NK-92 (cell line): Measurements from ENCODE around the gene KDM4C.
"Not testable (repeated sequence)": the region's sequence is repeated elsewhere in the genome, so short reads cannot be mapped to it uniquely, and the experiment has no call there.

ENCODE experiments used
- DNase-seq: peaks from one replicate; lab custom pipeline; 2025; ENCODE audit not compliant: unreplicated experiment; lab: John Stamatoyannopoulos, UW

Gene KDM4C

DNA sequence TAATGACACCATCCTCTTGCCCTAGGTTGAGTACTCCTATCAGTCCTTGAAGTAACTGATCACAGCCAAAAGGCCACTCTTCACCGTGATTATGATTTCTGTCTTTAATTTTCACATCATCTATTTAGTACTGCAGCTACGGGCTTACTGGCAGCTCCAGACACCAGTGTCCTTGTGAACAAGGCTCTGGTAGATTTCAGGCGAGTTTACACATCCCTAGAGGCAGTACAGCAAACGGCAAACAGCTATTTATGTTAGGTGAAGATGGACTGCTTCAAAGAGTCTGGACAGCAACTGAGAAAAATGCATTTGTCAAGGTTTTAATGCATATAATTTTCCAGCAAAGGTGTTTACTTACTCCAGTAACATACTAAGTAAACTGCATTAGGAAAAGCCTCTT is 396.9 kb downstream of the KDM4C start:
- DNase-seq: no peak

DNA sequence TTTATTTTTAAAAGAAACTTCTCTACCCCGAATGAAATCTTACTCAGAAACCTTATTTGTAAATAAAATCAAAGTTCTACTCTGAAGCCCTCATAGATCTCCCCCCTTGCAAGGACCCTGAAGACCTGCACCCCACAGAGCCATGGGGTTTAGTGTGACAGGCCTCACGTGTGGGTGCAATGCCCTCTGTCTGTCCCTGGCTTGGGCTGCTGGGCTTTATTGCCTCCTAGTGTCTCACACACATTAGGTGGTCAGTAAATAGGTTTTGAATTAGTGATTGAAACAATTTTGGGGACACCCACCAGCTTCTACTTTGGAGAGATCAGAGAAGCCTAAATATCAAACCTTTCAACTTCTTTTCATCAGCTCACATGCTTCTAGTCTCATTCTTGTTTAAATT is 403.7 kb downstream of the KDM4C start:
- DNase-seq: no peak

DNA sequence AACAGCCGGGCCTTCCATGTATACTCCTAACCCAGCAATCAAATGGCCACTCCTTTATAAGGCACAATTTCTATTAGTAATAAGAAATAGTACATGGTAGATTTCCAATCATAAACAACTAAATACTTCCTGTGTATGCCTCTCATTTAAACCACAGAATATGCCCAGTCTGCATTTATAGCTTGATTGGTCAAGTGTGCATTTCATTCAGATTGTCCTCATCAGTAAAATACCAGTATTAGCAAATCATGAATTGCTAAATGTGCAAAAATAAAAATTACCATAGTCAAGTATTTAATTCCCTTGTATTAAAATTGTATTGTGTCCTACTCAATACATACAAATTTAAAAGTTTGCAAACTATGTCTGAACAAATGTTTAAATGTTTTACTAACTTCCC is 406.2 kb downstream of the KDM4C start:
- no peak for DNase-seq

DNA sequence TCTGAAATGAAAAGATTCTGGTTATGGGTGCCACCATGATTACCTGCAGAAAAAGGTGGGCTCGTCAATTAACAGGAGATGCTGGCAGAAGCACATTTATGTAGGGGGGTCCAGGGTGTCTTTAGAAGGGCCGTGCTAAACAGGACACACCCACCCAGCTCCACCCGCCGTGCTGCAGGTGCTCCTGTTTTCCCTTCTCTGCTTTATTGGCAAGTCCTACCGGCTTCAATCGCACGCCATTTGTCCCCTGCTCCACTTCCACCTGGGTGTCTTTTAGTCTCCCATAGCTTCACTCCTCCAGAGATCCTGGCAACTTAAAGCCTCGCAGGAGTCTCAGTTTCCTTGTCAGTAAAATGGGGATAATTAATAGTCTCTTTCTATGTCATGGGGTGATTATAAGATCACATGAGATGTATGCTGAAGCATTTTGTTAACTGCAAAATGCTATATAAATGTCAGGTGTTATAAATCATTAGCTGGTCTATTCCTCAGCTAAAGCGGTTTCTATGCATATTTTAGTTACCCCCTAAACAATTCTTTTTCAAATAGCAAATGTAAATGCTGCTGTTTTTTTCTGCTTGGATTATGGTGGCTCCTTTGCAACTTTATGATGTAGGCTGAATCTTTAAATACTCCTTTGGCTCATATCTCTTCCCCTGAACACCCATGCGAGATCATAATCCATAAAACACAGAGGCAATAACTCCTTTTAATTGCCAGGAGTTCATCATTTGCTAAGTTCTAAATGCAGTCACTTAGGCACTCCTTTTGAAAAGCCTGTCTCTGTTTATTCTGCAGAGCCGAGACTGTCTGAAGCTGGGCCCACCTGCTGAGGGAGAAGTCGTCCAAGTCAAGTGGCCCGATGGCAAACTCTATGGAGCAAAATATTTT is 406.9 kb downstream of the KDM4C start:
- DNase-seq: no peak

DNA sequence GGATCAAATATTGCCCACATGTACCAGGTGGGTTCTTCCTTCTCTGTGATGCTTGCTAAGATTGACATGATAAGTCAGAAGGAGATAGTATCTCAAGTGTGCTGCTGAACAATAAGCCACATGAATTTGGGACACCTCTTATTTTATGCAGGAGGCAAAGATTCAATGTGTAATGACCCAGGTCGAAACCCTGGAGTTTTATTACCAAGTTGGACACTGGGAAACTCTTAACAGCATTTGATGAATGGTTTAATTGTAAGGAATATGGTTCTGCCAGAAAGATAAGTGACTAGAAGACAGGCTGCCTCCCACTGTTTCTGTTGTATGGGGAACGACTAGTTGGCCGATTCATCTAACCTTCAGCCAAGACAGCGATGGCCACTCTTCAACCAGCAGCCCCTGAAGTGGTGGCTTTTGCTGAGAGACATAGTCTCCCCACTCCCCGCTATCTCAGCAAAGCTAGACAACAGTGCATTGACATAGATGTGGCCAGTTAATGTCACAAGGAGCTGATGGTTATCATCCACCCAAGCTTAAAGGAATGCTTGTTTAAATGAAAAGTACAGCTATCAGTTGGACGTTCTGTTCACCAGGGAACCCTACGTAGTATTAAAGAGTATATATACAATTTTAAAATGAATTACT is 407.7 kb downstream of the KDM4C start:
- DNase-seq: no peak

DNA sequence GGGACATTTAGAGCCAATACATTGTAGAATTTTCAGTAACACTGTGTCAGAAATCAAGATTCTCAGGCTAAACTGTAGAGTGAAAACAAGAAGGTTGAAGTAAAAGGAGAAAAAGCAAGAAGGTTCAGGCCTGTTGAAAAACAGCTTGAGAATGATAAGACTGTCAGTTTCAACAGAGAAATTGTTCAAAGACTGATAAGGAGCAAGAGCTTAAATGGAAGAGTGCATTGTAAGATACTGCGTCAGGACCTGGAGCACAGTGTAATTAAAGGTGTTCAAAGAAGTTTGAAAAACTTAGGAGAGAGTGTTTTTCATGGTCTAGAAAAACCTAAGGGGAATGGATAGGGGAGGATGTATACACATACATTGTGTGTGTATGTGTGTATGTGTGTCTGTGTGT is 408.3 kb downstream of the KDM4C start:
- DNase-seq: no peak

DNA sequence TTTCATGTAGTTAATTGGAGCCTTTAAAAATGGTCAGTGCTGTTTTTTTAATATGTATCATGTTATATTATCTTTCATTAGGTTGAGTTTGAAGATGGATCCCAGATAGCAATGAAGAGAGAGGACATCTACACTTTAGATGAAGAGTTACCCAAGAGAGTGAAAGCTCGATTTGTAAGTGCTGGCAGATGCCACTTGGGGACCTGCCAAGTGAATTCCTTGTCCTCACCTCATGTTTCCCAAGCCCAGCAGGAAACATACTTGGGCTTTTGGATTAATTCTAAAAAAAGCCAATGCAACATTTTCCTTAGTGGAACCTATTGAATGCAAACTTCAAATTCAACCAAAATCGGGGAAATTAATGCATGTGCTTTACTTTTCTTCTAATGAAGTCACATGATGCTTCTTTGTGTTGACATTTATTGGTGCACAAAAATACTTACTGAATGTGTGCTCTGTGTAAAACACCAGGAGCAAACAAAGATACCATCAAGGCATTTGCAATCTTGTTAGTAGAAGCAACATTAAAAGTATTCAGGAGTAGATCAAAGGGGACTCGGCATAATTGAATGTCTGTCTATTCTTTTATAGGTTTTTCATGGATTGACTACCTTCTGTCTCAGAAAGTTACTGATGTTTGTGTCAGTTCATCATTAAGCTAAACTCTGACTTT is 412.1 kb downstream of the KDM4C start:
- DNase-seq: no peak

DNA sequence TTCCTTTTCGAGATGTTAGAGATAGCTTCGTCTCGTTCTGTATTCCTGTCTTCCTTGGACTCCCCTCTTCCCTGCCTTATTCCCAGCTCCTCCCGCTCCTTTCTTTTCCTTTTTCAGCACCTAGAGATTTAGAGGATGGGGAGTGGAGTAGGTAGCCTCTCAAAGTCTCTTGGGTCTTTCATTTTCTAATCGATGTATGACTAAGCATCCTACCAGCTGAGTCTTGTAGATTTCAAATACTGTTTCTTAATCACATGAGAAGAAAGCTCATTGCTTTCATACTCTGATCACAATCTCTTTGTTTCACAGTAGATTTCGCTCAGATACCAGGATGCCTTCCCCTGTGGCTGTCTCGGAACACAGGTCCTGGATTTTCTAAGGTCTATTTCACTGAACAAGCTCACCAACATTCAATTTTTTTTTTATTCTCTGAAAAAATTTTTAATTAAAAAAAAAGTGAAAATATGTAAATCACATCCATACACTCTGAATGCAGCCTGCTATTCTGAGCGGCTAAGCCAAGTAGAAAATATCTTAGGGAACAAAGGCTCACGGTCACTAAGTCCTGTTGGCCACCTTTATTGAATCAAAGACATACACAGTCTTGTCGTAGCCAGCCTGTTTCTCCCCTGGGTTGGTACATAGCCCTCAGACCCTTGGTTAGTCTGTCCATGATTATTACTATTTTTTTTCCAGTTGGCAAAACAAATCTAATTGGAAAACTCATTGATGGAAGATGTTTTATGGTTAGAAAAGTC is 413.8 kb downstream of the KDM4C start:
- no peak for DNase-seq

DNA sequence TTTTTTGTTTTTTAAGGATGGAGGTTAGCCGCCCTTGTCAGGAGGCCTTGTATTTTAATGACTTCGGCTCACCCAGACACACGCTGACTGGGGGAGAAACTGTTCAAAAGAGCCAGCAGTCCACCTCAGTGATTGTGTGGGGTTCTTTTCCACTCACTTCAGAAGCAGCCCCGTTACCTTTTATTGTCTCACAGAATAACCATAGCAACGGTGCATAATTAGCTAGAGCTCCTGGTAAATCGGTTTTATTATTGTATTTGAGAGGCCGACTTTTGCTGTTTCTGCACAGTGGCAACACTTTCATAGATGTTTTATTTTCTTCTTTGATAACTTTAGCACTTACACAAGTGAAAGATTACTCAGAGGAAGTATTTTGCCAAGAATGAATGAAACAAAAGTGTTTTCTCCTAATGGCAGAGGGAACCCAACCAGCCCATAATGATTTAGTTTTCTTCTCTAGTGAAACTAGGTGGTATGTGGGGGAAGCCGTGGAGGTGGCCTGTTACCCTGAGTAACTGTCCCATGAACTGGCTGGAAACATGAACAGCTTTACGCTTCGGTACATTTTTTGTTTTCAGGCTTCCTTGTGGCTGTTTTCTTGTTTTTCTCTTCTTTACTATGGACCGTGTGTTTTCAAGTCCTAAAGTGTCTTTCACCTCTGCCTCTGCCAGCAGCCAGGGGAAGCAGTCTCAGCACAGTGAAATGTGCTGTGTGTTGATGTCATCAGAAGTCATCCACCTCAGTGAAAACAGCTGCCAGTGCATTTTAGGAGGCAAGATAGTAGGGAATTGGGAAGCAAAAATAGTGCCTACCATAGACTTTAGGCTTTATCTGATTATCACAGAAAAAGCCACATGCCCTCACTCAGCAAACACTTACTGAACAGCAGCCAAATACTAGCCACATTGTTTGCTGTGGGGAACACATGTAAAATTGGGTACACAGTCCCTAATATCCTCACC is 414.7 kb downstream of the KDM4C start:
- no peak for DNase-seq

DNA sequence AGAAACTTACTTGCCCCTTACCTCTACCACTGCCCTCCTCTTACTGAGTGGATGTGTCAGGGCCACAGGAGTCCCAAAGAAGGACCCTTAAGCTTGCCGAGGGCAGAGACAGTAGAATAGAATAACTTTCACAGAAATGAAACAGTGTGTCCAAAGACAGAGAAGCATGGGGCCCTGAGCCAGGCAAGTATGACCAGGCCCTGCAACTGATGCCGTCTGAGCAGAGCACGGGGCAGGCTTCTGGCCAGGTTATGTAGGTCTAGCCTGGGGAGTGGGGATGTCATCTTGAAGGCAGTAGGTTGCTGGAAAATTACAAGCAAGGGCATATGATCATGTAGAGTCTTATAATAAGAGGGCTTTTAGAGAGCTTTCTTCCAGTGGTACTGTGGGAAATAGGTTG is 415.4 kb downstream of the KDM4C start:
- no peak for DNase-seq

DNA sequence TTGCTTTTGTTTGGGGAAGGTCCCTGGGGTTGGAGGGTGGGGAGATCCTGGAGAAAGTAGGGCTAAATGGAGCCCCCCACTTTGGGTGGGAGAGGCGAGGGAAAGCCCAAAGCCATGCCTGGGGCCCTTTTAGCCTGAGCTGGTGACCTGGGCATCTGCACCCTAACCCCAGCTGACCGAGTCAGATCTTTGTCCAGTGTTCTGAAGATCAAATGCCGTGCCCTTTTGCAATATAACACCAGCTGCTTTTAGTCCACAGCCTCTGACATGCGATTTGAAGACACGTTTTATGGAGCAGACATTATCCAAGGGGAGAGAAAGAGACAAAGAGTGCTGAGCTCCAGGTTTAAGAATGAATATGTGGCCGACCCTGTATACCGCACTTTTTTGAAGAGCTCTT is 416.5 kb downstream of the KDM4C start:
- no peak for DNase-seq

DNA sequence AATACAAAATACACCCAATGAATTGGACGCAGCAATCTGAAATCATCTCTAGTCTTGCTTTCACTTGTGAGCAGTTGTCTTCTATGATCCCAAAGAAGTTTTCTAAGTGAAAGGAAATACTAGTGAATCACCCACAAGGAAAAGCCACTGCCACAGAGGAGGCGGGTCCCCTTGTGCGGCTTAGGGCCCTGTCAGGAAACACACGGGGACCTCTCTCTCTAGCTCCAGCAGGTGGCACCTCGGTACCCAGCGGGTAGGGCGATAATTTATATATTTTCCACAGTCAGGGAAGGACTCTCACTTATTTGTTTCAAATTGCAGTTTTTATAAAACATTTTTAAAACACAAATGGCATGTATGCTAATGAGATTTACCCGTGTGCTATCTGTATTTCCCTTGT is 417.1 kb downstream of the KDM4C start:
- DNase-seq: no peak

DNA sequence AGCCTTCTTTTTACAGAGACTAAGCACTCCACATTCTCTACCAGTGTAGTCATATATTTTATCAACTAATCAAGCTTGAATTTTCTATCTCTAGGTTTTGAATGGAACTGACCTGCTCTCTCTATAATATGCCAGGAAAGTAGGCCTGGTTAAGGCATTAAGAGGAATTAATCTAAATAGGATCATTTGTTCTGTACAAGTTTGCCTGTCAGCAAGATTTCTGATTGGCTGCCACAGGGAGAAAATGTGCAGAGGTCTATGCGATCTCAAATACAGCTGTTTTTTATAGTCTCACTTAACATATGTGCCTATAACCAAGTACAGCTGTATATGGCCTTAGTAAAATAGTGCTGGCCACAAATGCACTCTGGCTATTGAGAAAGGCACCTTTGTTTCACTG is 418.8 kb downstream of the KDM4C start:
- no peak for DNase-seq

DNA sequence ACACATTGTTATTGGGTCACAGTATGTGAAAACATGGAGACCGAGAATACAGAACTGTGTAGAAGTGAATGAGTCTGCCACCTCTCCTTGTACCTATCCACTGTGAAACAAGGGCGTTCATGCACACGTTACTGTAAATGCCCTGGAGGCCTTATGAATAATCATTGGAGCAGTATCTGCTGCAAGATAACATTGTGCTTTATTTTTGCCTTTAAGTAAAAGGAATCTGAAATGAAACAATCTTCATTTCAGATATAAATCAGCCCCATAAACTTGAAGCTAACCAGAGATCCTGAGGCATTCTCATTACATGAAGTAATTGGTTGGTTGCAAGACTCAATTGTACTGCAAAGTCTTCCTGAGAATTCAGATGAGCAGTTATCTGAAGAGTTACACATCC is 419.6 kb downstream of the KDM4C start:
- no peak for DNase-seq

DNA sequence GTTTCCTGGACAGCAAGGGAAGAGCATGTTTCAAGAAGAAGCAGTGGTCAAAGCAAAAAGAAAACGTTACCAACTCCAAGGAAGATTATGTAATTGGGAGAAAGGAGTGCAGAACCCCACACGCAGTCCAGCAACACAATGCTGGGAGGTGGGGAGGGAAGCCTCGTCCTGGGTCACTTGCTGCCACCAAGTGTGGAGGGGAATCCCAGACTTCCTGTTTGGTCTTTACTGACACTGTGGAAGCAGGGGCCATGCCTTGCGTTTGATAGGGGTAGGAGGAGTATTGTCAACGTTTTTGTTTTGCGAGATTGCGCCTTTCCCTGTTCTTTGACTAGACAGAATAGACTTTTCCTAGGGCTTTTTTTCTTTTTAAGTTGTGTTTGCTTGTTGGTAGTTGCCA is 421.0 kb downstream of the KDM4C start:
- no peak for DNase-seq

DNA sequence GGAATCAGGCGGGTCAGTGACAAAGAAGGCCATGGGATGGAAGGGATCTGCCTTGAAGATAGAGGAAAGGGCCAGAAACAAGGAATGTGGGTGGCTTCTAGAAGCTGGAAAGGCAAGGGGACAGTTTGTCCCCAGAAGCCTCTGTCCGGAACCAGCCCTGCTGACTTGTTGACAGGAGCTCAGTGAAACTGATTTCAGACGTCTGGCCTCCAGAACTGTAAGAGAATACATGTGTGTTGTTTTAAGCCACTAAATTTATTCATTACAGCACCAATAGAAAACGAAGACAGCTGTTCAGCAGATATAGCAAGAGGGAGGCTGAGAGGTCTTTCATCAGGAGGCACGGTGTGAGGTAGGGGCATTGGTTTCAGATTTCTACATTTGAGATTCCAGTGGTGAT is 422.5 kb downstream of the KDM4C start:
- DNase-seq: no peak

DNA sequence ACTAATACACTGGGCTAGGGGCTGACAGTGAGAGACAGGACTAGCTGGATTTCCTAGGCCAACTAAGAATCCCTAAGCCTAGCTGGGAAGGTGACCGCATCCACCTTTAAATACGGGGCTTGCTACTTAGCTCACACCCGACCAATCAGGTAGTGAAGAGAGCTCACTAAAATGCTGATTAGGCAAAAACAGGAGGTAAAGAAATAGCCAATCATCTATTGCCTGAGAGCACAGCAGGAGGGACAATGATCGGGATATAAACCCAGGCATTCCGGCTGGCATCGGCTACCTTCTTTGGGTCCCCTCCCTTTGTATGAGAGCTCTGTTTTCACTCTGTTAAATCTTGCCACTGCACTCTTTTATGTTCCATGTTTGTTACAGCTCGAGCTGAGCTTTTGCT is 425.4 kb downstream of the KDM4C start:
- DNase-seq: not testable (repeated sequence)

DNA sequence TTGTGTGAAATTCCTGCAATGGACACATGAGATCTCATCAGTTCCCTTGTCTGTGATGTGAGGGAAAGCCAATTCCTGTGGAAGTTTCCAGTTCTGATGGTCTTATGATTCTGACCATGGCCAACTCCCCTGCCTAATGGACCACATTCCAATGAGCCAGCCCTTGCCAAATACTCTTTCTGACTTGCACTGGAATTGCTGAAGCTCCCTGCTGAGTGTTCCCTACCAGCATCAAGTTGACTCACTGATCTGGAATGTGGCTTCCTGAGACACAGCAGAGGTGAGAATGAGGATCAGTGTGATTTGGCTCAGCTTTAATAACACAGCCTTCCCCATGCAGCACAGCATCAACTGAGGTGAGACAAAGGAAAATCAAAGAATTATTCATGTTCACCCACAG is 427.8 kb downstream of the KDM4C start:
- no peak for DNase-seq

DNA sequence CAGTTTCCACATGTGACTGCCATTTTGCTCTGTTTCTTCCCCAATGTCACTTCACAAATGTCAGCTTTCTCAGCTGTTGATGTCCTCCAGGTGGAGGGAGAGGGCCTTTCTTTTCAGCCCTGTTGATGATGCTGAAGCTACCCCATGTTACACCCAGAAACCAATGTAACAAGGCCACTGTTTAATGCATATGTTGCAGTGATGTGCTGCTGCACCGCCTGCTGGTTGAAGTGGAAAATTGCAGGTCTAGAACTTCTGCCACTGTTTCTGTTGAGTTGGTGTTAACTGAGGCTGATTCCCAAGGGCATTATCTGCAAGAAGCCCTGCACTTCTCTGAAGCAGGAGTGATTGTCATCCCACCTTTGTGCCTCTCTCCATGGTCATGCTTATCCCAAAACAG is 428.4 kb downstream of the KDM4C start:
- no peak for DNase-seq

DNA sequence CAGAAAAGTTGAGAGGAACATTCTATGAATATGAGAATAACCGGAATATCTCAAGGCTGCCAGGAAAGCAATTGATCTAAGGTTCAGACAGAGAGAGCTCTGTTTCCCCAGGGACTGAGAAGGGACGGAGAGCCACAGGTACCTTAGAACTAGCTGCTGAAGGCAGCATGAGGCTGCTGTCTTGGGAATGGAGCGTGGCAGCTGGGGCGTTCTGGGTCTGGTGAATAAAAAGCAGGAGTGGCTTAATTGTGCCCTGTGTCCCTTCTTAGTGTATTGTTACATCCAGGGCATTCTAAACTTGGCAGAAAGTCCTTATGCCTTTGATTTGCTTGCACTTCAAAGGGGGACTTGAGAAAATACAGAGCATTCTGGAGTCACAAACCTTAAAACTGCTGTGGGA is 434.5 kb downstream of the KDM4C start:
- DNase-seq: no peak
